K562 (cell line): Measurements from ENCODE around the gene MAN1B1. TPM values are rescaled to one million over a fixed set of nuclear protein-coding genes. Genes with fewer than 3 reads are reported as not detected.

Experiments
- ATF6 ChIP-seq: sonication (generic); formaldehyde crosslinking; IDR thresholded peaks from 2 replicates; pipeline ENCODE4 v1.4.0; 2020; ENCODE audit warnings: mild to moderate bottlenecking, missing genetic modification reagents
- E2F6 ChIP-seq, 2 experiments: IDR thresholded peaks; 2 replicates each; pipeline ENCODE4 v1.6.1; 2011; ENCODE audit warnings: borderline replicate concordance in 1 of 2, control low read depth in 1 of 2, low read depth in 1 of 2, low read length in 1 of 2, mild to moderate bottlenecking in 1 of 2, mixed read lengths in 1 of 2, moderate library complexity in 1 of 2; ENCODE audit not compliant: insufficient read depth in 1 of 2, insufficient read length in 1 of 2, poor library complexity in 1 of 2, severe bottlenecking in 1 of 2; ENCODE audit errors: extremely low read depth in 1 of 2
- FOXM1 ChIP-seq, 2 experiments: fragments of 450-650 bp in 1 of 2; sonication (generic) in 1 of 2; formaldehyde crosslinking in 1 of 2; IDR thresholded peaks; 2 replicates each; pipeline versions ENCODE4 v1.6.1 to v1.9.0; 2017 to 2022; ENCODE audit warnings: low read depth in 2 of 2, mild to moderate bottlenecking in 2 of 2, missing genetic modification reagents in 1 of 2, moderate library complexity in 1 of 2
- GTF2E2 ChIP-seq: fragments of 200-800 bp; sonication (Bioruptor generic); IDR thresholded peaks from 2 replicates; pipeline ENCODE4 v1.6.1; 2016; ENCODE audit warnings: missing genetic modification characterization, missing compliant biosample characterization
- NR2C2 ChIP-seq, 2 experiments: fragments of 200-800 bp in 1 of 2; sonication (Bioruptor generic) in 1 of 2; sonication (generic) in 1 of 2; formaldehyde crosslinking in 1 of 2; IDR thresholded peaks; 2 replicates each; pipeline versions ENCODE4 v1.6.1 to v1.8.0; 2016 to 2022; ENCODE audit warnings: mild to moderate bottlenecking in 1 of 2, missing compliant biosample characterization in 1 of 2, missing genetic modification characterization in 1 of 2, missing genetic modification reagents in 1 of 2
- RBM22 ChIP-seq: fragments of 200-400 bp; formaldehyde crosslinking; IDR thresholded peaks from 2 replicates; pipeline ENCODE4 v1.6.1; 2018; ENCODE audit warnings: low read length, low read depth; ENCODE audit not compliant: poor library complexity, severe bottlenecking
- SMAD1 ChIP-seq: fragments of 150-350 bp; IDR thresholded peaks from 2 replicates; pipeline ENCODE4 v1.6.1; 2014; ENCODE audit warnings: low read length, low read depth; ENCODE audit not compliant: partially characterized antibody
- TBP ChIP-seq: optimal IDR thresholded peaks from 2 replicates; pipeline ENCODE3; 2011; ENCODE audit warnings: low read depth, low read length, improper control_type of control experiment
- UBTF ChIP-seq, 2 experiments: IDR thresholded peaks; 2 replicates each; pipeline ENCODE4 v1.6.1; 2012; ENCODE audit warnings: improper control_type of control experiment in 2 of 2, low read depth in 2 of 2, low read length in 2 of 2, borderline replicate concordance in 1 of 2
- ZNF3 ChIP-seq: fragments of 250-450 bp; sonication (Bioruptor Pico); IDR thresholded peaks from 2 replicates; pipeline ENCODE4 v1.5.0; 2021; ENCODE audit warnings: mild to moderate bottlenecking, moderate library complexity
- ZNF407 ChIP-seq: fragments of 450-650 bp; IDR thresholded peaks from 2 replicates; pipeline ENCODE4 v1.6.1; 2016; ENCODE audit warnings: low read depth
- polyA plus RNA-seq, 8 experiments: library from polyadenylated mRNA; depleted of rRNA in 4 of 8; stranded (reverse) in 5 of 8; unstranded in 3 of 8; fragments of >200 nt; fragmentation: Nextera tagmentation in 2 of 8; fragmentation: Illumina TruSeq in 1 of 8; extraction: Ambion mirVana in 2 of 8; extraction: Trizol in 1 of 8; gene quantifications; 2 replicates each; pipeline versions ENCODE4 v1.2.1 to v1.2.3, GENCODE V29; 2011 to 2014; ENCODE audit warnings: inconsistent platforms in 1 of 8, missing spikeins in 1 of 8
- total RNA-seq, 7 experiments: library from RNA; depleted of rRNA in 6 of 7; stranded (reverse); fragments of >200 nt in 6 of 7; fragmentation: Illumina TruSeq in 2 of 7; extraction: Trizol in 2 of 7; gene quantifications; 2 replicates each; pipeline versions ENCODE4 v1.2.1 to v1.2.3, GENCODE V29; 2011 to 2021; ENCODE audit warnings: low replicate concordance in 1 of 7

Gene MAN1B1
- total and polyA plus RNA-seq, 9 of the 15 experiments (the other 6 are each of a cell fraction or from before 2014, with no cell fraction given), result 0.55 to 36.6 (median 27.3) TPM

- TF ChIP-seq FOXM1 (IDR thresholded peaks at IDR 0.05; ENCODE audit: low read depth) (no peak), FOXM1 (CRISPR knock-in tag; IDR thresholded peaks at IDR 0.05; ENCODE audit: low read depth) (0 out of 2 replicates have a peak, but pooled peaks have one; percentile 20), ZNF407 (no peak), ATF6 (no peak), RBM22 (no peak), ZNF3 (CRISPR knock-in tag) (no peak), UBTF (IDR thresholded peaks at IDR 0.05; ENCODE audit: borderline replicate concordance in 1 of 2, low read depth in 2 of 2, low read length in 2 of 2) (0 out of 4 replicates have a peak, but pooled peaks of 1 of the 2 experiments have one; percentile 10), E2F6 (IDR thresholded peaks at IDR 0.05; ENCODE audit: borderline replicate concordance in 1 of 2, extremely low read depth in 1 of 2, insufficient read depth in 1 of 2, insufficient read length in 1 of 2, low read depth in 1 of 2, low read length in 1 of 2, poor library complexity in 1 of 2, severe bottlenecking in 1 of 2) (peak in 1 of 2 experiments; percentile 36), NR2C2 (CRISPR knock-in tag; IDR thresholded peaks at IDR 0.05) (no peak), NR2C2 (tag; IDR thresholded peaks at IDR 0.05) (0 out of 2 replicates have a peak, but pooled peaks have one; percentile 49), GTF2E2 (tag) (no peak), TBP (no peak), SMAD1 (no peak)
These were observed 760 bp upstream of the MAN1B1 start (continued) for GRCh38 chr9:137085920-137086530.
